ENCODE results near the gene PTPRE.

Gene PTPRE

DNA sequence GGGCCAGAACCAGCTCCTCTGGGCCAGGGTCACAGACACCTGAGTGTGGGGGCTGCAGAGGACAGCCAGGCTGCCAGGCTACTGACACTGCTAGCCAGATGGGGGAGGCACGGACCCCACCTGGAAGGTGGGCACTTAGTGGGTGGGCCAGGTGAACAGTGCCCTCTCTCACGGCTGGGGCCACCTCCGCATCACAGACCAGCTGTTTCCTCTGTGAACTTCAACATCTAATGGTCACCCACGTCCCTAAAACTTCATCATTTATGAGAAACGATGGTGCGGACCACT is 138.9 kb downstream of the PTPRE start:
- DNase-seq (ENCODE audit: low read depth): no peak
- no peak overlapping the region for H3K4me3 ChIP-seq (ENCODE audit: low read depth, low read length)
- TF ChIP-seq, protein P1, sequence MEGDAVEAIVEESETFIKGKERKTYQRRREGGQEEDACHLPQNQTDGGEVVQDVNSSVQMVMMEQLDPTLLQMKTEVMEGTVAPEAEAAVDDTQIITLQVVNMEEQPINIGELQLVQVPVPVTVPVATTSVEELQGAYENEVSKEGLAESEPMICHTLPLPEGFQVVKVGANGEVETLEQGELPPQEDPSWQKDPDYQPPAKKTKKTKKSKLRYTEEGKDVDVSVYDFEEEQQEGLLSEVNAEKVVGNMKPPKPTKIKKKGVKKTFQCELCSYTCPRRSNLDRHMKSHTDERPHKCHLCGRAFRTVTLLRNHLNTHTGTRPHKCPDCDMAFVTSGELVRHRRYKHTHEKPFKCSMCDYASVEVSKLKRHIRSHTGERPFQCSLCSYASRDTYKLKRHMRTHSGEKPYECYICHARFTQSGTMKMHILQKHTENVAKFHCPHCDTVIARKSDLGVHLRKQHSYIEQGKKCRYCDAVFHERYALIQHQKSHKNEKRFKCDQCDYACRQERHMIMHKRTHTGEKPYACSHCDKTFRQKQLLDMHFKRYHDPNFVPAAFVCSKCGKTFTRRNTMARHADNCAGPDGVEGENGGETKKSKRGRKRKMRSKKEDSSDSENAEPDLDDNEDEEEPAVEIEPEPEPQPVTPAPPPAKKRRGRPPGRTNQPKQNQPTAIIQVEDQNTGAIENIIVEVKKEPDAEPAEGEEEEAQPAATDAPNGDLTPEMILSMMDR (IDR thresholded peaks at IDR 0.05; ENCODE audit: low read depth, low read length, missing control alignments): no peak

DNA sequence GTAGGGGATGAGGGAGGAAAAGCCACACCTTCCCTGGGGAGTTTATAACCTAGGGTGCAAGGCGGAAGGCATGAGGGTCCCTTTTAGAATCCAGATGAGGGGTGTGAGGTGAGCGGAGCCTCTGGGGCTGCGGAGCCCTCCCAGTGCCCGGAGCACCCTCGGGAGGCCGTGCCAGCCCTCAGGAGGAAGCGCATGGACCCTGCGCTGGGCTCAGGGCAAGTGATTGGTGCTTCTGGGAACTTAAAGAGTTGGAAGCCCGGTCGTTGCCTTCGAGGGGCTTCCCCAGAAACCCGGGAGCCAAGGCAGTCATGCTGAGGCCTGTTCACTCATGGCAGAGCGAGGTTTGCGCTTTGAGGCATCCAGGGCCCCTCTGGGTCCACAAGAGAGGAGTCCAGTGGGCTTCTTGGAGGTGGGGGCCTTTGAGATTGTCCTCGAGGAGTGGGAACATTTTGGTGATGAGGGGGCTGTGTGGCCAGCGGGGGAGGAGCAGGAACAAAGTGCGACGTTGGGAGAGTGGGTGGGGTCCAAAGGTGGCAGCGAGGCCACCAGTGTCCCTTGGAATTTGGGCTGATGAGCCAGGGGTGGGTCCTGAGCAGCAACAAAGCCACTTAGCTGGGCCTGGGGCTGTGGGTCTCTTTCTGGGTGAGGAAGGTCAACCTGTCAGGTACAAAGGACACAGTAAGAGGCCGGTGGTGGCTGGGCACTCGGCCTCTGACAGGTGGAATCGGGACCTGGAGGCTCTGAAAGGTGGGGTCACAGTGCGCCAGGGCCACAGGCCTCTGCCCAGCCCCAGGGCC is 139.5 kb downstream of the PTPRE start:
- TF ChIP-seq, protein P1 (IDR thresholded peaks at IDR 0.05; ENCODE audit: low read depth, low read length, missing control alignments): no peak
- DNase-seq (ENCODE audit: low read depth): no peak
- H3K4me3 ChIP-seq (ENCODE audit: low read depth, low read length): no peak overlapping the region

DNA sequence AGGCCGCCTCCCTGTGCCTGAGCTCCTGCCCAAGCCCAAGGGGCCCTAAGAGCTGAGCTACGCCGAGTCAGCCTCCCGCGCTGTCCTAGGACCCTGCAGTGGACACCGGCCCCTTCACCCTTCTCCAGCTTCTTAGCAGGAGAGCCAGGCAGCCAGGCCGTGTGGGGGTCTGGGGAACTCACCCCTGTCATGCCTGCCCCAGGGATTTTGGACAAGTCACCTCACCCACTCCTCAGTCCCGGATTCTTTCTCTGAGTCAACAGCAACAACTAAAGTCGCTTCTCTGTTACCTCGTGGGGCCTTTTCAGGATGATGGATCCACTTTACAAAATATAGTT is 140.0 kb downstream of the PTPRE start:
- DNase-seq (ENCODE audit: low read depth): no peak
- TF ChIP-seq, protein P1 (IDR thresholded peaks at IDR 0.05; ENCODE audit: low read depth, low read length, missing control alignments): no peak
- peak overlapping the region; percentile 60; the same call in 1 of the 2 replicates for H3K4me3 ChIP-seq (ENCODE audit: low read depth, low read length)

DNA sequence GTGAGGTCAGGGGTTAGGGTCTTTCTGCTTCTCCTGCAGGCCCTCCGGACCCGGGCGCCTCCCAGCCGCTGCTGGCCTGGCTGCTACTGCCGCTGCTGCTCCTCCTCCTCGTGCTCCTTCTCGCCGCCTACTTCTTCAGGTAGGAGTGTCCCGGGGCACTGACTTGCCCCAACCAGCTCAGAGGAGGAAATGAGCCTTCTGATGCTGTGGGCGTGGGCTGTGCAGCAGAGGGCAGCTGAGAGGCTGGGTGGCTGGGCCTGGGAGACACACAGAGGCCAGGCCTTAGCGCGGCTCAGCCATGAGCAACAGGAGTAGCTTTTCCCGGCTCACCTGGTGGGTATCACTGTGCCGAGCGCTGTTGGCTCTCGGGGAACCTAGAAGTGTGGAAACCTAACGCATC is 140.4 kb downstream of the PTPRE start:
- TF ChIP-seq, protein P1 (IDR thresholded peaks at IDR 0.05; ENCODE audit: low read depth, low read length, missing control alignments): no peak
- DNase-seq (ENCODE audit: low read depth): peak; percentile 69
- peak overlapping the region; percentile 60 for H3K4me3 ChIP-seq (ENCODE audit: low read depth, low read length)

DNA sequence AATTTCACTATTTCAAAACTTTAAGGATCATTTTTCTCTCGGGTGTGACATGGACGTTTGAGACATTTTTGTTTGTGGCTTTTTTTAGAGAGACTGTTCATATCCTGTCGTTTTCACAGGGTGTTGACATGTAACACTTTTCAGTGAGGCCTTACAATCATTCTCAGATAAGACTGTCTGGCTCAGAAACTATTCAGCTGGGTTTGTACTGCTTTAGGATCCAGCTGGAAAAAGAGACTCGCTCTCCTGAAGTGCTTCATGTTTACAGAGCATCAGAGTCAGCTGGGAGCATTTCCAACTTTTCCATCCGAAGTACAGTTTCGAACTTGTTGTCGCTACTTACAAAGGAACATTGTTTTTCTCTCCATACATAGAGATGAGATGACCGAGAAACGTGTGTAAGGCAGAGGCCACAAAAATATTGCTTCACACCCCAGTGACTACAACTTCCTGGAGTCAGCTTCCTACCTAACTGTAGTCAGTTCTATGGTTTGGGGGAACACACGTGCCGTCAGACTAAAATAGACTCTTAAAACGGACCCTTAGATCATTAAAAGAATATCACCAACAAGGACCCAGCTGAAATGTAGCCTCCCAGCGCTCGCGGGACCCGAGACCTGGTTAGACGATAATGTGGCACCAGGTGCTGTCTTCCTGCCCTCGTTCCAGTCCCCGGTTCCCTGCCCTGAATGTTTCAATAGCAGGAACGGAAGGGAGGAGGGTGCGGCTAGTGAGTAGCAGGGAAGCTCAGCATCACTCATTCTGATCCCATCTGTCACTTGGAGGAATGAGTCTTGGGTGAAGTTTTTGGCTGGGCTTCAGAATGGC is 141.3 kb downstream of the PTPRE start:
- TF ChIP-seq, protein P1 (IDR thresholded peaks at IDR 0.05; ENCODE audit: low read depth, low read length, missing control alignments): no peak
- DNase-seq (ENCODE audit: low read depth): no peak
- peak overlapping the region; percentile 60 for H3K4me3 ChIP-seq (ENCODE audit: low read depth, low read length)

DNA sequence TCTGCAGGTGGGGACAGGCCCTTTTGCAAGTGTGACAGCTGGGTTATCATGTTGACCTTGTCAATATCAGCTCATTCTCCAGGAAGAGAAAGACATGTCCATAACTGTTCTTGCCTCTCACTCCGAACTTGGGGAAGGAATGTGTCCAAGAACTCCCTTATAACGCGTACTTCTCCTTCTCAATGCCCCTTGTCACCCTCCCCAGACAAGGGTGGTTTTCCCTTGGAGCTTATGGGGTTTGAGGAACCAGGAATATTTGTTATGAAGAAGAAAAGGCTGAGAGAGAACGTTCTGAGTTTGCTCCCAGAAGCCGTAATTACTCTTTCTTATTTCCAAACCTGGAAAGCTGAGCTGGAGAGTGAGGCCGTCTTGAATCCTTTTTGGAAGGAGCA is 141.9 kb downstream of the PTPRE start:
- TF ChIP-seq, protein P1 (IDR thresholded peaks at IDR 0.05; ENCODE audit: low read depth, low read length, missing control alignments): no peak
- peak overlapping the region; percentile 60 for H3K4me3 ChIP-seq (ENCODE audit: low read depth, low read length)
- no peak for DNase-seq (ENCODE audit: low read depth)

All from GM12864 (cell line).